GM19351 (cell line): Measurements from ENCODE around the gene HAO1.
"Not testable (repeated sequence)": the region's sequence is repeated elsewhere in the genome, so short reads cannot be mapped to it uniquely, and the experiment has no call there.

Experiments
- ATAC-seq: cut with Tn5 transposase; IDR thresholded peaks from one replicate; pipeline ENCODE4 v1.9.1; 2021; ENCODE audit warnings: mild to moderate bottlenecking, moderate library complexity; ENCODE audit not compliant: unreplicated experiment

Gene HAO1

DNA sequence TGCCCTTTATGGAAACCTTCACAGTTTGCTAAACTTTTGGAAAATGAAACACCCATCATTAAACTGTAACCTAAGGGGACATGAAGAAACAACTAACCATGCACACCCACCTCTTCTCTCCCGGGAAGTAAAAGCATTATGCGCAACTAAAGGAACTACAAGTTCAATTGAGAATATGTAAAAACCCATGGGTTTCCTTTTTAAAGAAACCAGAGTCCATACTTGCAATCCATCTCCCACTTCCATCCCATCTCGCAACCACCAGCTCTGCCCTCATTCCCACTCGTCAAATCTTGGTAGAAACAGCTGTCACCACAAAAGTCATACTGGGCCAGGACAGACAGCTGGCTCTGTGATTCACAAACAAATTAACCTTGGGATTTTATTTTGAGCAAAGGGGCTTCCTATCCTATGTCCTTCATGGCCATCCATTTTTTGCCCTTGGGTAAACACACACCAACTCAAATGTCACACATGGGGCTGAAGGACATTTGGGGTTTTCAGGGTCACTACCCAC, 81.5 kb downstream of the HAO1 start:
- ATAC-seq: no peak

DNA sequence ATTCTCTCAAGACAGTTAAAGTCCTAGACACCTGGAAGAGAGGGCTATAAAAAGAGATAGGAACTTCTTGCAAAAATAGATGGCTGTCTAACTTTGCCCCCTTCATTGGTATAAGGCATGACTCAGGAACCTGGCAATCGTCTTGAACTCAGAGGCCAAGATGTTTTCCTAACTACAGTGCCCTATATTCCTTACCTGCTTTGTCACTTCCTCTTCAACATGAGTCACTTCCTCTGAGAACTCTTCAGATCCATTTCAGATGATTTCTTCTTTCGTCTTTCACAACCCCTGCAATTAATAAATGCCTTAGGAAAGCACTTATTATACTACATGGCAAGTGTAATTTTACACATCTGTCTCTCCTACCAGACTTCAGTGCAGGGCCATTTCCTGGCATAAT, 83.5 kb downstream of the HAO1 start:
- no peak for ATAC-seq

DNA sequence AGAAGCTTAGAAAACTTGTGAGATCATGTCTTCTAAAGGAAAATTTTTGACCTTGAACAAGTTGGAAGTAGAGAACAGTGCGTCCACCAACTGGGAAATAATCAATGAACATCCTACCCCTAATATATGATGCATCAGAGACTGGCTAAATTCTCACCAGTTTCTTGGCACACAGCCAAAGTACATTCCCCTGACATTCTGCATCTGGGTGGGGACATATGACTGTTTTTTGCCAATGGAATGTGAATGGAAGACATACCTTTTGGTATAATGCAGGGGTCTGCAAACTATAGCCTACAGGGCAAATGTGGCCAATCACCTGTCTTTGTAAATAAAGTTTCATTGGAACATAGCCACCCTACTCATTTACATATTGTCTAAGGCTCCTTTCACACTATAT, 84.7 kb downstream of the HAO1 start:
- no peak for ATAC-seq

DNA sequence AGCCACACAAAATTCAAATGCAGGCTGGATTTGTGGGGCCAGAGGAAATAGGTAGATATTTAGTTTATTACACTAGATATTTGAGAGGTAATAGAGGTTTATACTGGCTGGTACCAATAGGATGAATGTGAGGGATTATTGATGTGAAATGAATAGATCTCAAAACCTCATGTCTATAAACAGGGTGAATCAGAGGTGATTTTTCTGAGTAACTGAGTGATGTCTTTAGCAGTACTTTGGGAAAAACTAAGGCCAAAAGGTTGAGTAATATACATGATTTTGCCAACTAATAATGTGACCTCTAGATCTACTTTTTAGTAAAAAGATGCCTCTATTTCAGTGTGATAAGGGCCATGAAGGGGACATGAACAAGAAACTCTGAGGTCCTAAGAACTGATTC, 86.8 kb downstream of the HAO1 start:
- ATAC-seq: no peak

DNA sequence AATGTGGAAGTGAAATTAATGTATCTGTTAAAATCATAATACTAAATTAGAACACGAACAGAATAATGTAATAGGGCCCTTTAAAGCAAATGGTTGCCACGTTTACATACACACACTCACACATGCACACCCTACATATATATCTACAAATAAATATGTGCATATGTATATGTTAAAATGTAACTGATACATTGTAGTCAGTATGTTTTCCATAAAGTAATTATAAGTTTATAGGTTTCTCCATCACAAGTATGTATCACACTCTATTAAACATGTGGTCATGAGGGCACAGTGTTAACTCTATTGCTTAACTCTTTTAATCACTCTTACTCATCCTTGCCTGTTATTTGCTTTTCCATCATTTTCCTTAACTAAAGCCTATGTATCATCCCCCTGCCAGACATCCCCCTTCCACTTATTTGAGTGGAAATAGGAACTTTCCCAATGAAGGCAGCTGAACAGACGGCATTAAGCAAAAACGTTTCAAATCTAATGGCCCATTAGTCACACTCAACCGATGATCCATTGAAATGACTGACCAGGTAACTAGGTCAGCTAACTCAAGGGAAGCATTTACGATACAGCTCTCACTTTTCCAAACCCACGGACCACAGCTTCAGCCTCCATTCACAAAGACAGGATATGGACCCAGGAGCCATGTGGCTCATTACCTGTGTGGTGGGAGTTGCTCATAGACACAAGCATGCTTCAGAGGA, 89.3 kb downstream of the HAO1 start:
- no peak for ATAC-seq

DNA sequence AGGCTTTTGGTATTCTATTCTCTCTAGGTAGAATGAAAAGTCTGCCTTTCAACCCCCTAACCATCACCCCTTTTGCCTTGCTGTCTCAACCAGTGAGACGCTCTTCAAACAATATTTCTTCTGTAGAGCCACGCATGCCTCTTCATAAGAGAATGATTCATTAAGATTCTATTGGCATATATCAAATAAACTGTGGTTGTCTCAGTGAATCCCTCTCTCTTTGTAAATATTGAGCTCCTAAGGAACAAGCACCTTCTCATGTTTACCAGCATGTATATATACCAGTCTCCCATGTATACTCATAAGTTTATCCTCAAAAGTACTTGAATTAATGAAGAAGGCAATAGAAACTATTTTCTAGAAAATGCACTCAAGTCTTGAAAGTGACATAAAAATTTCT, 90.6 kb downstream of the HAO1 start:
- no peak for ATAC-seq

DNA sequence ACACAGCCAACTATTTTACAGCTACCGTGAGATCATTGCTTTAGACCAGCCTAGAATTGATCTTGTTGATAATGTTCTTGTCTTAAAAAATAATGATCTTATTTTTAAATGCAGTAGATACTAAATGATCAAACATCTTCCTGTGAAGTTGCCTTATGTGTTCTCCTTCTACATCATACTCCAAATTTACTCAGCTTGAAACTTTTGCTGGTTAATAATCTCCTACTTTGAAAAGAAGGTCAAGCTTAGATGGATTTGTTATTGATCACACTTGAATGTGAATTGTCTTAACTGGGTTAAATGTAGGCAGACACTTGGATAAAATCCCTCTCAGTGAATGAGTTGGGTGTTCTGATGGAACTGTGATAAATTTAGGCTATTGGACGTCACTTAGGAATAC, 91.9 kb downstream of the HAO1 start:
- no peak for ATAC-seq

DNA sequence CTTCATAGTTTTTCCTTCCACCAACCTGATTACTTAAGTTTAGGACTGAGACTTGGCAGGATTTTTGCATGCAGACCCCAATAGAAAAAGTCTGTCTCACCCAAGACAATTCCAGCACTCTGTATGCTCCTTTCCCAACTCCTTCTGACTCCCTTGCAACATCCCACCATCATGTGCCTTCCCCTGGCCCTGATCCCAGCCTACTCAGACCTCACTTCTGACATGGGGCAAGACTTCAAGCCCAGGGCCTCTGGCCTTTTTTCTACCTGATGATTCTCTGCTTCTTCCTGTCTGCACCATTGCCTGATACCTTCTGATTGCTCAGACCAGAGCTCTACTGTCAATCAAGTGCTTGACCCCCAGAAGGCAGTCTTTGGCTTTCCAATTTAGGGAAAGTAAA, 96.6 kb downstream of the HAO1 start:
- ATAC-seq: no peak

DNA sequence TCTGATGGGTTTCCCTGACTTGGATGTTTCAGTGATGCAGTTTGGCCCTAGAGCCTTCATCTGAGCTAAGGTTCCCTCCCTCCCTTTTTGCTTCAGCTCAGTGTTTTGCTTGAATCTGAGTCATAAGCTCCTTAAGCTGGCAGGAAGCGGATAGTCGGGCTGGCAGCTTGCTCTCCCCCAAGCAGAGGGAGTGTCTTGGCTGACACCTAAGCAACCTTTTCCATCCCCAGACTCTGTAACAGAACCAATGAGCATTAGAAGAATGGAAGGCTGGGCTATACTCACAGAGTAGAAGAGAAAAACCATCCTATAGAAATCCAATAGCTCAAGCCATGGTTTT, 98.3 kb downstream of the HAO1 start:
- ATAC-seq: no peak

DNA sequence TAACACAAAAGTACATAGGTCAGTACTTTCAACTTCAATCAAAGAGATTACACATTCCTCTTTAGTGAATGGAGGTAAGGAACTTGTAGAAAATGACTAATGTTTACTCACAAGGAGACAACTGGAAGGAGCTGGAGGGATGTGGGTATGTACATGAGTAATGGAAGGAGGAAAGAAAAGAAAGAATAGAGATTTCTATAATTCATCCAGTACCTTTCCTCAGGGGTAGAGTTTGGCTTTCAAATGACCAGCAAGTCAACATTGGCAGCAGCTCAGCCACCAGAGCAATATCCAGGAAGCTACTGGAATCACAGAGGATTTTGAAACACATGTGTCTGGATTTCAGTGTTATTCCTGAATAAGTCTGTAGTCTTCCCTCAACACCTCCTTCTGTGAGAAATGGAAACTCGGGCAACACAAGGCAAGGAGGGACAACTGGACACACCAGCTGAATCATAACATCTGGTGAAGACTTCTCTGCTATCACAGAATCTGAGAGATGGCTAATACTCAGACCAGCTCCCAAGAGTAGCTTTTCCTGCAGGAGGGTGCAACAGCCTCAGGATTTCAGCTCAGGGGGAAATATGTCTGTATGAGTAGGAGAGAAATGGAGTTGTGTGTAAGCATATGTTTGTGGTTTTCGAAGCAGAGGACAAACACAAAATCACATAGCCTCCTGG, 98.8 kb downstream of the HAO1 start:
- ATAC-seq: no peak

DNA sequence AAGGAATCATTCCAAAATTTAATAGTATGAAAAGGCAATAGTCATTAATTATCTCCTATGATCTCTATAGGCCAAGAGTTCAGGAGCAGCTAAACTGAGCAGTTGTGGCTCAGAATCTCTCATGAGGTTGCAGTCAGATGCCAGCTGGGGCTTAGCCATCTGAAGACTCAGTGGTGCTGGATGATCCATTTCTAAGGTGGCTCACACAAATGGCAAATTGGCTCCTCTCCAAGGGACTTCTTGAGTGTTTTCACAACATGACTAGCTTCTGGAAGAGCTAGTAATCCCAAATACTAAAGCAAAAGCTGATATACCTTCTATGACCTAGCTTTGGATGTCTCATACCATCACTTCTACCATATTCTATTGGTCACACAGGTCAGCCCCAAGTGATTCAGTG, 104.2 kb downstream of the HAO1 start:
- ATAC-seq: no peak

DNA sequence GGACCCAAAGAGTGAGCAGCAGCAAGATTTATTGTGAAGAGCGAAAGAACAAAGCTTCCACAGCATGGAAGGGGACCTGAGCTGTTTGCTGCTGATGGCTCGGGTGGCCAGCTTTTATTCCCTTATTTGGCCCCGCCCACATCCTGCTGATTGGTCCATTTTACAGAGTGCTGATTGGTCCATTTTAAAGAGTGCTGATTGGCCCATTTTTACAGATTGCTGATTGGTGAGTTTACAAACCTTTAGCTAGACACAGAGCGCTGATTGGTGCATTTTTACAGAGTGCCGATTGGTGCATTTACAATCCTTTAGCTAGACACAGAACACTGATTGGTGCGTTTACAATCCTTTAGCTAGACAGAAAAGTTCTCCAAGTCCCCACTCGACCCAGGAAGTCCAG, 105.8 kb downstream of the HAO1 start:
- not testable (repeated sequence) for ATAC-seq
